K562 (cell line): Measurements from ENCODE around the gene RFPL2.
"Not testable (repeated sequence)": the region's sequence is repeated elsewhere in the genome, so short reads cannot be mapped to it uniquely, and the experiment has no call there.

ENCODE experiments used
- ARNT ChIP-seq, 2 experiments: fragments of 450-650 bp; IDR thresholded peaks; 2 replicates each; pipeline ENCODE4 v1.6.1; 2016; ENCODE audit warnings: mild to moderate bottlenecking in 1 of 2
- FOSL1 ChIP-seq: fragments of 200-800 bp; sonication (Bioruptor generic); conservative IDR thresholded peaks from 2 replicates; pipeline ENCODE4 v1.6.1; 2016; ENCODE audit warnings: missing genetic modification characterization, missing compliant biosample characterization
- POLR2AphosphoS2 ChIP-seq: IDR thresholded peaks from 2 replicates; pipeline ENCODE4 v1.6.1; 2012; ENCODE audit warnings: low read length, improper control_type of control experiment
- SETDB1 ChIP-seq: IDR thresholded peaks from one replicate; pipeline ENCODE4 v1.6.1; 2012; ENCODE audit warnings: low read length, control low read depth, inconsistent platforms
- SMARCB1 ChIP-seq: IDR thresholded peaks from 2 replicates; pipeline ENCODE4 v1.6.1; 2011; ENCODE audit warnings: improper control_type of control experiment, low read depth; ENCODE audit not compliant: insufficient read length
- SNRNP70 ChIP-seq: fragments of 200-400 bp; formaldehyde crosslinking; optimal IDR thresholded peaks from 2 replicates; pipeline ENCODE3; 2017; ENCODE audit warnings: low read depth, low read length
- XRCC5 ChIP-seq: fragments of 200-400 bp; formaldehyde crosslinking; IDR thresholded peaks from 2 replicates; pipeline ENCODE4 v1.6.1; 2017; ENCODE audit warnings: low read depth, mild to moderate bottlenecking, low read length
- ZFP36 ChIP-seq: fragments of 150-350 bp; IDR thresholded peaks from 2 replicates; pipeline ENCODE4 v1.6.1; 2018; ENCODE audit warnings: low read length, low read depth; ENCODE audit not compliant: partially characterized antibody
- TF ChIP-seq, protein P1 (sequence below), 2 experiments: fragments of 450-650 bp in 1 of 2; sonication (generic) in 1 of 2; formaldehyde crosslinking in 1 of 2; IDR thresholded peaks; 2 replicates each; pipeline versions ENCODE4 v1.7.1 to v1.9.0; 2016 to 2022; ENCODE audit warnings: inconsistent platforms in 1 of 2, mild to moderate bottlenecking in 1 of 2, missing genetic modification reagents in 1 of 2
- TF ChIP-seq, protein P2 (sequence below), 3 experiments: IDR thresholded peaks in 2 of 3; conservative IDR thresholded peaks in 1 of 3; 2 replicates each; pipeline ENCODE4 v1.5.1; 2011 to 2012; ENCODE audit warnings: low read length in 3 of 3, mild to moderate bottlenecking in 3 of 3, control low read depth in 2 of 3, improper control_type of control experiment in 1 of 3, inconsistent platforms in 1 of 3, low read depth in 1 of 3, mixed read lengths in 1 of 3, moderate library complexity in 1 of 3; ENCODE audit not compliant: insufficient read depth in 2 of 3
- TF ChIP-seq, protein P3 (sequence below): sonication (generic); formaldehyde crosslinking; IDR thresholded peaks from 2 replicates; pipeline ENCODE4 v1.8.0; 2022; ENCODE audit warnings: mild to moderate bottlenecking, low read depth, missing genetic modification reagents

DNA sequence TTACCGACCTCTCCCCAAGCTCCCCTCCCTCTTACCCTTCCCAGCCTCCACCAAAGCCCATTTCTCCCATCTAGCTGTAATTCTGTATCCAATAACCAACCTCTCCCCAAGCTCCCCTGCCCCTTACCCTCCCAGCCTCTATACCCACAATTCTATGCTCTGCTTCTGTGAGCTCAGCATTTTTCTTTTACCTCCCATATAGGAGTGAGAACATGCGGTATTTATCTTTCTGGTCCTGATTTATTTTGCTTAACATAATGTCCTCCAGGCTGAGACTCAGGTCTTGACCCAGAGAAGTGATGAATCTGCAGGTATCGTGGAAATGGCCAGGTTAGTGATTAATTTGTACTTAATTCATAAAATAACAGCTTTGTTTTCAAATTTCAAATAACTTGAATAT is 9.0 kb downstream of the RFPL2 start:
- not testable (repeated sequence) for TF ChIP-seq ZFP36; FOSL1 (tag); ARNT (IDR thresholded peaks at IDR 0.05); SMARCB1; SETDB1; SNRNP70; XRCC5; POLR2AphosphoS2
- TF ChIP-seq, protein P1, sequence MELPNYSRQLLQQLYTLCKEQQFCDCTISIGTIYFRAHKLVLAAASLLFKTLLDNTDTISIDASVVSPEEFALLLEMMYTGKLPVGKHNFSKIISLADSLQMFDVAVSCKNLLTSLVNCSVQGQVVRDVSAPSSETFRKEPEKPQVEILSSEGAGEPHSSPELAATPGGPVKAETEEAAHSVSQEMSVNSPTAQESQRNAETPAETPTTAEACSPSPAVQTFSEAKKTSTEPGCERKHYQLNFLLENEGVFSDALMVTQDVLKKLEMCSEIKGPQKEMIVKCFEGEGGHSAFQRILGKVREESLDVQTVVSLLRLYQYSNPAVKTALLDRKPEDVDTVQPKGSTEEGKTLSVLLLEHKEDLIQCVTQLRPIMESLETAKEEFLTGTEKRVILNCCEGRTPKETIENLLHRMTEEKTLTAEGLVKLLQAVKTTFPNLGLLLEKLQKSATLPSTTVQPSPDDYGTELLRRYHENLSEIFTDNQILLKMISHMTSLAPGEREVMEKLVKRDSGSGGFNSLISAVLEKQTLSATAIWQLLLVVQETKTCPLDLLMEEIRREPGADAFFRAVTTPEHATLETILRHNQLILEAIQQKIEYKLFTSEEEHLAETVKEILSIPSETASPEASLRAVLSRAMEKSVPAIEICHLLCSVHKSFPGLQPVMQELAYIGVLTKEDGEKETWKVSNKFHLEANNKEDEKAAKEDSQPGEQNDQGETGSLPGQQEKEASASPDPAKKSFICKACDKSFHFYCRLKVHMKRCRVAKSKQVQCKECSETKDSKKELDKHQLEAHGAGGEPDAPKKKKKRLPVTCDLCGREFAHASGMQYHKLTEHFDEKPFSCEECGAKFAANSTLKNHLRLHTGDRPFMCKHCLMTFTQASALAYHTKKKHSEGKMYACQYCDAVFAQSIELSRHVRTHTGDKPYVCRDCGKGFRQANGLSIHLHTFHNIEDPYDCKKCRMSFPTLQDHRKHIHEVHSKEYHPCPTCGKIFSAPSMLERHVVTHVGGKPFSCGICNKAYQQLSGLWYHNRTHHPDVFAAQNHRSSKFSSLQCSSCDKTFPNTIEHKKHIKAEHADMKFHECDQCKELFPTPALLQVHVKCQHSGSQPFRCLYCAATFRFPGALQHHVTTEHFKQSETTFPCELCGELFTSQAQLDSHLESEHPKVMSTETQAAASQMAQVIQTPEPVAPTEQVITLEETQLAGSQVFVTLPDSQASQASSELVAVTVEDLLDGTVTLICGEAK (IDR thresholded peaks at IDR 0.05): not testable (repeated sequence)
- TF ChIP-seq, protein P1 (CRISPR knock-in tag; IDR thresholded peaks at IDR 0.05): not testable (repeated sequence)
- TF ChIP-seq, protein P2, sequence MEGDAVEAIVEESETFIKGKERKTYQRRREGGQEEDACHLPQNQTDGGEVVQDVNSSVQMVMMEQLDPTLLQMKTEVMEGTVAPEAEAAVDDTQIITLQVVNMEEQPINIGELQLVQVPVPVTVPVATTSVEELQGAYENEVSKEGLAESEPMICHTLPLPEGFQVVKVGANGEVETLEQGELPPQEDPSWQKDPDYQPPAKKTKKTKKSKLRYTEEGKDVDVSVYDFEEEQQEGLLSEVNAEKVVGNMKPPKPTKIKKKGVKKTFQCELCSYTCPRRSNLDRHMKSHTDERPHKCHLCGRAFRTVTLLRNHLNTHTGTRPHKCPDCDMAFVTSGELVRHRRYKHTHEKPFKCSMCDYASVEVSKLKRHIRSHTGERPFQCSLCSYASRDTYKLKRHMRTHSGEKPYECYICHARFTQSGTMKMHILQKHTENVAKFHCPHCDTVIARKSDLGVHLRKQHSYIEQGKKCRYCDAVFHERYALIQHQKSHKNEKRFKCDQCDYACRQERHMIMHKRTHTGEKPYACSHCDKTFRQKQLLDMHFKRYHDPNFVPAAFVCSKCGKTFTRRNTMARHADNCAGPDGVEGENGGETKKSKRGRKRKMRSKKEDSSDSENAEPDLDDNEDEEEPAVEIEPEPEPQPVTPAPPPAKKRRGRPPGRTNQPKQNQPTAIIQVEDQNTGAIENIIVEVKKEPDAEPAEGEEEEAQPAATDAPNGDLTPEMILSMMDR (IDR thresholded peaks at IDR 0.05 in 2 of 3, conservative IDR thresholded peaks at IDR 0.05 in 1 of 3; ENCODE audit: insufficient read depth in 2 of 3, low read depth in 1 of 3, low read length in 3 of 3): not testable (repeated sequence)
- TF ChIP-seq, protein P3, sequence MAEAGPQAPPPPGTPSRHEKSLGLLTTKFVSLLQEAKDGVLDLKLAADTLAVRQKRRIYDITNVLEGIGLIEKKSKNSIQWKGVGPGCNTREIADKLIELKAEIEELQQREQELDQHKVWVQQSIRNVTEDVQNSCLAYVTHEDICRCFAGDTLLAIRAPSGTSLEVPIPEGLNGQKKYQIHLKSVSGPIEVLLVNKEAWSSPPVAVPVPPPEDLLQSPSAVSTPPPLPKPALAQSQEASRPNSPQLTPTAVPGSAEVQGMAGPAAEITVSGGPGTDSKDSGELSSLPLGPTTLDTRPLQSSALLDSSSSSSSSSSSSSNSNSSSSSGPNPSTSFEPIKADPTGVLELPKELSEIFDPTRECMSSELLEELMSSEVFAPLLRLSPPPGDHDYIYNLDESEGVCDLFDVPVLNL (CRISPR knock-in tag): not testable (repeated sequence)
